ENCODE data around the gene KCNS1. TPM values are rescaled to one million over a fixed set of nuclear protein-coding genes. Genes with fewer than 3 reads are reported as not detected.

The KCNS1 gene
- total RNA-seq, 4 donors from 2014 or later = 0.97 TPM; not detected in 3

- DNase-seq = no peak
- no peaks in the 10 kb centered on the region for H3K4me1 ChIP-seq
- no peaks in the 10 kb centered on the region for H3K27me3 ChIP-seq
- no peak overlapping the region for H3K27ac ChIP-seq
- H3K4me3 ChIP-seq = no peak overlapping the region
- TF ChIP-seq CTCF (IDR thresholded peaks at IDR 0.05) (no peak), POLR2A (IDR thresholded peaks at IDR 0.05) (no peak)
- no peaks in the 10 kb centered on the region for H3K36me3 ChIP-seq
- H3K9me3 ChIP-seq = no peaks in the 10 kb centered on the region
- intact Hi-C loops (cut with DNase I; ENCODE audit: low total_unique reads) = no loop called here
These were observed 4.4 kb upstream of the KCNS1 start for GRCh38 chr20:45105317-45105716.

- Histone ChIP-seq H3K4me3 (no peak overlapping the region), H3K27me3 (no peaks in the 10 kb centered on the region), H3K9me3 (no peaks in the 10 kb centered on the region), H3K4me1 (no peaks in the 10 kb centered on the region), H3K36me3 (no peaks in the 10 kb centered on the region), H3K27ac (no peak overlapping the region)
- no peak for DNase-seq
- intact Hi-C loops (cut with DNase I; ENCODE audit: low total_unique reads) = no loop called here
- TF ChIP-seq CTCF (IDR thresholded peaks at IDR 0.05) = no peak
- no peak for TF ChIP-seq POLR2A (IDR thresholded peaks at IDR 0.05)
These were observed 3.9 kb upstream of the KCNS1 start for GRCh38 chr20:45104786-45105185.

- TF ChIP-seq POLR2A (IDR thresholded peaks at IDR 0.05) = no peak
- no peak for TF ChIP-seq CTCF (IDR thresholded peaks at IDR 0.05)
- Histone ChIP-seq H3K27me3 (peaks cover 0 to 1% of the 10 kb centered on the region in 2 donors), H3K27ac (no peak overlapping the region)
These were observed 2.1 kb upstream of the KCNS1 start for GRCh38 chr20:45103072-45103471.

GRCh38 chr20:45101333-45101850 is 465 bp upstream of the KCNS1 start:
- no peak overlapping the region for H3K4me3 ChIP-seq
- intact Hi-C loops (cut with DNase I; ENCODE audit: low total_unique reads) = no loop called here
- DNase-seq = no peak
- H3K9me3 ChIP-seq = no peaks in the 10 kb centered on the region
- TF ChIP-seq CTCF (IDR thresholded peaks at IDR 0.05) = no peak
- TF ChIP-seq POLR2A (IDR thresholded peaks at IDR 0.05) = no peak
- no peak overlapping the region for H3K27ac ChIP-seq
- no peaks in the 10 kb centered on the region for H3K36me3 ChIP-seq
- peaks cover 0 to 10% of the 10 kb centered on the region in 2 donors for H3K4me1 ChIP-seq
- H3K27me3 ChIP-seq = peaks cover 7 to 13% of the 10 kb centered on the region in 2 donors

More at GRCh38 chr20:45103072-45103471, 2.1 kb upstream of the KCNS1 start:
- Histone ChIP-seq H3K4me1 (peaks cover 0 to 6% of the 10 kb centered on the region in 2 donors), H3K9me3 (no peaks in the 10 kb centered on the region), H3K36me3 (no peaks in the 10 kb centered on the region), H3K4me3 (no peak overlapping the region)
- DNase-seq = no peak
- intact Hi-C loops (cut with DNase I; ENCODE audit: low total_unique reads) = no loop called here

GRCh38 chr20:45098103-45098773 is 2.7 kb downstream of the KCNS1 start:
- TF ChIP-seq POLR2A (IDR thresholded peaks at IDR 0.05) = no peak
- no peak for TF ChIP-seq CTCF (IDR thresholded peaks at IDR 0.05)
- H3K4me1 ChIP-seq = peaks cover 0 to 10% of the 10 kb centered on the region in 2 donors
- H3K36me3 ChIP-seq = no peaks in the 10 kb centered on the region
- peaks cover 7 to 17% of the 10 kb centered on the region in 2 donors for H3K27me3 ChIP-seq
- intact Hi-C loops (cut with DNase I; ENCODE audit: low total_unique reads) = no loop called here
- no peak overlapping the region for H3K4me3 ChIP-seq
- DNase-seq = no peak
- H3K9me3 ChIP-seq = no peaks in the 10 kb centered on the region
- no peak overlapping the region for H3K27ac ChIP-seq

All from uterus (tissue), 4 donors.